SU-DHL-6 (cell line): ENCODE results near the gene H2AZ2.

Experiments used
- EZH2phosphoT487 ChIP-seq: fragments of 200-600 bp; sonication (generic), shearing (Covaris generic); conservative IDR thresholded peaks from 2 replicates; pipeline ENCODE4 v1.6.1; 2018; ENCODE audit warnings: mild to moderate bottlenecking, antibody characterized with exemption, low read length, moderate library complexity, mixed read lengths
- TF ChIP-seq, protein P1 (sequence below): fragments of 200-600 bp; sonication (generic); IDR thresholded peaks from one replicate; pipeline ENCODE4 v1.5.1; 2017; ENCODE audit warnings: antibody characterized with exemption, mild to moderate bottlenecking, low read length, moderate library complexity; ENCODE audit not compliant: insufficient read depth, poor library complexity, severe bottlenecking

DNA sequence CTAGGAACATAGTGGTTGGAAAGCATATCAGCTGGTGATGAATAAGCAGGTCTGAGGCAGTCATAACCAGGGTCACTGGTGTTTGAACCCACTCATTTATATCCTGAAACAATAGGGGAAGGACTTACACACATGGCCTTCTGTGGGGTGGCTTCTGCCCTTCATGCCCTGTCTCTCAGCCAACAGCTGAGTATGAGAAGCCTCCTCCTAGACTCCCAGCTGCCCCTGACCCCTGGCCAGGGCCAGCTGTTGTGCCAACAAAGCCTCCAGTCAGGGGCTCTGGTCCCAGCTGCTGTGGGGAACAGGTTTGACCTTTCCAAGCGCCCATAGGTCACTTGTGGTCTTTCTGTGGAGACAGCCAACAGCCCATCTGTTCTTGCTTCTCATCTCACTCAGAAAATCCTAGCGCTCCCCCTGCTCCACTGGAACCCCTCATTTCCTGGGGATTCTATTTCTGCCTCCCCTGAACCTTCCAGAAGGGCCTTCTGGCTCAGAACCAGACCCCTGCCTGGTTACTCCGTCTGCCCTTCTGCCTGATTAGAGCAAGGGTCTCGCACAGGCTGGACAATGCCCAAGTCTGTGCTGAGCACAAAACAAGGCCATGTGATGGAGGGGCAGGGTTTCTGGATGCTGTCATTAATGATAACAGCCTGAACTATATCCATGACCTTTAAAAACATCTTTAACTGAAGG is 47.1 kb upstream of the H2AZ2 start:
- TF ChIP-seq, protein P1, sequence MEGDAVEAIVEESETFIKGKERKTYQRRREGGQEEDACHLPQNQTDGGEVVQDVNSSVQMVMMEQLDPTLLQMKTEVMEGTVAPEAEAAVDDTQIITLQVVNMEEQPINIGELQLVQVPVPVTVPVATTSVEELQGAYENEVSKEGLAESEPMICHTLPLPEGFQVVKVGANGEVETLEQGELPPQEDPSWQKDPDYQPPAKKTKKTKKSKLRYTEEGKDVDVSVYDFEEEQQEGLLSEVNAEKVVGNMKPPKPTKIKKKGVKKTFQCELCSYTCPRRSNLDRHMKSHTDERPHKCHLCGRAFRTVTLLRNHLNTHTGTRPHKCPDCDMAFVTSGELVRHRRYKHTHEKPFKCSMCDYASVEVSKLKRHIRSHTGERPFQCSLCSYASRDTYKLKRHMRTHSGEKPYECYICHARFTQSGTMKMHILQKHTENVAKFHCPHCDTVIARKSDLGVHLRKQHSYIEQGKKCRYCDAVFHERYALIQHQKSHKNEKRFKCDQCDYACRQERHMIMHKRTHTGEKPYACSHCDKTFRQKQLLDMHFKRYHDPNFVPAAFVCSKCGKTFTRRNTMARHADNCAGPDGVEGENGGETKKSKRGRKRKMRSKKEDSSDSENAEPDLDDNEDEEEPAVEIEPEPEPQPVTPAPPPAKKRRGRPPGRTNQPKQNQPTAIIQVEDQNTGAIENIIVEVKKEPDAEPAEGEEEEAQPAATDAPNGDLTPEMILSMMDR, result no peak
- TF ChIP-seq EZH2phosphoT487, result no peak
